SK-N-SH (cell line): ENCODE measurements around the gene PIGL. TPM values are rescaled to one million over a fixed set of nuclear protein-coding genes. Genes with fewer than 3 reads are reported as not detected.

Experiments
- CTCF ChIA-PET: fragments of 300-600, 350-600 bp; formaldehyde crosslinking; extraction: SDS; loops from one replicate; lab custom pipeline; 2021; lab: Yijun Ruan, JAX
- POLR2A ChIA-PET: fragments of 350-600 bp; sonication (Branson Sonifier 250); formaldehyde crosslinking; extraction: SDS; loops from one replicate; lab custom pipeline; 2020; ENCODE audit warnings: antibody characterized with exemption, inconsistent platforms; lab: Yijun Ruan, JAX
- DNase-seq: peaks from one replicate; pipeline ENCODE4 v3.0.0; 2012
- H2AFZ ChIP-seq: fragments of 200-600 bp; sonication (generic); 2 replicates; pipeline ENCODE4 v1.8.1; 2016; ENCODE audit warnings: antibody characterized with exemption, mild to moderate bottlenecking, low read depth
- H3F3A ChIP-seq: fragments of 200-600 bp; sonication (generic); replicated peaks from 2 replicates; pipeline ENCODE3; 2016; ENCODE audit warnings: antibody characterized with exemption, mild to moderate bottlenecking; ENCODE audit not compliant: insufficient read depth
- H3K27ac ChIP-seq, 2 experiments: fragments of 200-500 bp in 1 of 2; fragments of 200-600 bp in 1 of 2; sonication (Bioruptor generic) in 1 of 2; sonication (generic), shearing (Covaris generic) in 1 of 2; 2 replicates each; pipeline versions ENCODE4 v1.5.1 to v1.6.1; 2014 to 2016; ENCODE audit warnings: low read depth in 2 of 2, inconsistent platforms in 1 of 2, low read length in 1 of 2, mild to moderate bottlenecking in 1 of 2, mixed read lengths in 1 of 2
- H3K27me3 ChIP-seq: fragments of 200-600 bp; sonication (generic), shearing (Covaris generic); 2 replicates; pipeline ENCODE4 v1.6.1; 2016; ENCODE audit warnings: mixed run types; ENCODE audit not compliant: insufficient read depth
- H3K36me3 ChIP-seq, 2 experiments: fragments of 200-500 bp in 1 of 2; fragments of 200-600 bp in 1 of 2; sonication (Bioruptor generic) in 1 of 2; sonication (generic) in 1 of 2; replicated peaks in 1 of 2; 2 replicates each; pipeline versions ENCODE3 to v1.5.1; 2014 to 2016; ENCODE audit warnings: low read length in 1 of 2, mild to moderate bottlenecking in 1 of 2; ENCODE audit not compliant: insufficient read depth in 2 of 2, control insufficient read depth in 1 of 2
- H3K4me1 ChIP-seq, 2 experiments: fragments of 200-500 bp in 1 of 2; fragments of 200-600 bp in 1 of 2; sonication (Bioruptor generic) in 1 of 2; sonication (generic), shearing (Covaris generic) in 1 of 2; 2 replicates each; pipeline versions ENCODE4 v1.5.1 to v1.6.1; 2014 to 2016; ENCODE audit warnings: low read depth in 1 of 2, low read length in 1 of 2, mixed run types in 1 of 2; ENCODE audit not compliant: insufficient read depth in 2 of 2, control insufficient read depth in 1 of 2
- H3K4me2 ChIP-seq: fragments of 200-600 bp; sonication (generic), shearing (Covaris generic); 2 replicates; pipeline ENCODE4 v1.6.1; 2017; ENCODE audit warnings: mixed run types
- H3K4me3 ChIP-seq, 2 experiments: fragments of 200-500 bp in 1 of 2; fragments of 200-600 bp in 1 of 2; sonication (Bioruptor generic) in 1 of 2; sonication (generic), shearing (Covaris generic) in 1 of 2; 2 replicates each; pipeline versions ENCODE4 v1.5.1 to v1.8.1; 2014 to 2016; ENCODE audit warnings: low read depth in 2 of 2, inconsistent platforms in 1 of 2, low read length in 1 of 2, mild to moderate bottlenecking in 1 of 2, mixed read lengths in 1 of 2, moderate library complexity in 1 of 2
- H3K79me2 ChIP-seq: fragments of 200-600 bp; sonication (generic); 2 replicates; pipeline ENCODE4 v1.8.1; 2017; ENCODE audit warnings: mild to moderate bottlenecking; ENCODE audit not compliant: insufficient read depth
- H3K9ac ChIP-seq: fragments of 200-600 bp; sonication (generic); 2 replicates; pipeline ENCODE4 v1.6.1; 2017; ENCODE audit warnings: mixed run types
- H3K9me2 ChIP-seq: fragments of 200-600 bp; sonication (generic); 2 replicates; pipeline ENCODE4 v1.6.1; 2017; ENCODE audit warnings: mixed run types
- H3K9me3 ChIP-seq: fragments of 200-600 bp; sonication (generic); 2 replicates; pipeline ENCODE4 v1.6.1; 2017; ENCODE audit warnings: mixed run types, mild to moderate bottlenecking, moderate library complexity
- H4K20me1 ChIP-seq: fragments of 200-600 bp; sonication (generic); 2 replicates; pipeline ENCODE4 v1.6.1; 2017; ENCODE audit warnings: mild to moderate bottlenecking, mixed run types; ENCODE audit not compliant: insufficient read depth
- CHD2 ChIP-seq: fragments of 150-350 bp; IDR thresholded peaks from 2 replicates; pipeline ENCODE4 v1.6.1; 2018; ENCODE audit warnings: low read length; ENCODE audit not compliant: partially characterized antibody
- CTCF ChIP-seq: fragments of 200-600 bp; sonication (generic); IDR thresholded peaks from 2 replicates; pipeline ENCODE4 v1.6.1; 2017; ENCODE audit warnings: antibody characterized with exemption, mild to moderate bottlenecking, moderate library complexity
- ELF1 ChIP-seq: IDR thresholded peaks from 2 replicates; pipeline ENCODE4 v1.4.0; 2012
- EZH2phosphoT487 ChIP-seq: fragments of 200-600 bp; sonication (generic); IDR thresholded peaks from 2 replicates; pipeline ENCODE4 v1.6.1; 2017; ENCODE audit warnings: low read depth, mixed run types, mild to moderate bottlenecking, antibody characterized with exemption, moderate library complexity, borderline replicate concordance
- FOSL2 ChIP-seq: IDR thresholded peaks from 2 replicates; pipeline ENCODE4 v1.4.0; 2012; ENCODE audit warnings: low read depth, mild to moderate bottlenecking, moderate library complexity, borderline replicate concordance
- FOXJ3 ChIP-seq: sonication (generic); formaldehyde crosslinking; IDR thresholded peaks from 2 replicates; pipeline ENCODE4 v1.5.1; 2020; ENCODE audit warnings: mild to moderate bottlenecking, missing genetic modification reagents
- FOXM1 ChIP-seq: IDR thresholded peaks from 2 replicates; pipeline ENCODE4 v1.4.0; 2012; ENCODE audit warnings: low read depth, mild to moderate bottlenecking
- GABPA ChIP-seq: IDR thresholded peaks from 2 replicates; pipeline ENCODE4 v1.4.0; 2012; ENCODE audit warnings: low read depth, mild to moderate bottlenecking
- GATA2 ChIP-seq: sonication (generic); formaldehyde crosslinking; IDR thresholded peaks from 2 replicates; pipeline ENCODE4 v1.5.0; 2020; ENCODE audit warnings: mild to moderate bottlenecking, missing genetic modification reagents
- IRF3 ChIP-seq: fragments of 150-350 bp; IDR thresholded peaks from 2 replicates; pipeline ENCODE4 v1.6.1; 2016; ENCODE audit warnings: mild to moderate bottlenecking, low read depth, low read length
- MXI1 ChIP-seq: IDR thresholded peaks from 2 replicates; pipeline ENCODE4 v1.6.1; 2012; ENCODE audit warnings: mild to moderate bottlenecking, low read depth, low read length, improper control_type of control experiment
- NFIC ChIP-seq: IDR thresholded peaks from 2 replicates; pipeline ENCODE4 v1.4.0; 2012; ENCODE audit warnings: borderline replicate concordance
- NRF1 ChIP-seq: IDR thresholded peaks from 2 replicates; pipeline ENCODE4 v1.6.1; 2012; ENCODE audit warnings: low read depth, mild to moderate bottlenecking, low read length
- POLR2AphosphoS5 ChIP-seq: IDR thresholded peaks from 2 replicates; pipeline ENCODE4 v1.6.1; 2012; ENCODE audit warnings: low read depth, low read length
- RAD21 ChIP-seq: IDR thresholded peaks from 2 replicates; pipeline ENCODE4 v1.6.1; 2012; ENCODE audit warnings: mild to moderate bottlenecking, low read length
- RCOR1 ChIP-seq: fragments of 150-350 bp; IDR thresholded peaks from 2 replicates; pipeline ENCODE4 v1.6.1; 2017; ENCODE audit warnings: antibody characterized with exemption, low read length
- RFX5 ChIP-seq: IDR thresholded peaks from 2 replicates; pipeline ENCODE4 v1.6.1; 2012; ENCODE audit warnings: mild to moderate bottlenecking, improper control_type of control experiment, low read length
- RXRA ChIP-seq: IDR thresholded peaks from 2 replicates; pipeline ENCODE4 v1.4.0; 2012; ENCODE audit warnings: low read depth, mild to moderate bottlenecking, borderline replicate concordance
- SMC3 ChIP-seq: IDR thresholded peaks from 2 replicates; pipeline ENCODE4 v1.6.1; 2012; ENCODE audit warnings: low read depth, low read length, improper control_type of control experiment
- TCF12 ChIP-seq: IDR thresholded peaks from 2 replicates; pipeline ENCODE4 v1.4.0; 2012
- USF1 ChIP-seq: IDR thresholded peaks from 2 replicates; pipeline ENCODE4 v1.4.0; 2012; ENCODE audit warnings: low read depth, borderline replicate concordance
- YY1 ChIP-seq: IDR thresholded peaks from 2 replicates; pipeline ENCODE4 v1.4.0; 2012; ENCODE audit warnings: low read depth, mild to moderate bottlenecking
- WGBS: methylation state at CpG from one replicate; pipeline ENCODE4 v1.1.6; 2017; ENCODE audit warnings: low lambda C conversion rate; 5-methylcytosine and 5-hydroxymethylcytosine counted together
- polyA plus RNA-seq, 3 experiments: library from polyadenylated mRNA; depleted of rRNA; stranded (reverse); fragments of >200 nt; gene quantifications; 2 replicates each; pipeline ENCODE4 v1.2.3, GENCODE V29; 2012

PIGL gene
- polyA plus RNA-seq, 1 of the 3 experiments (the other 2 are of a cell fraction): 34.0 TPM

GRCh38 chr17:16329519-16330271, 112.7 kb downstream of the PIGL start:
- POLR2A ChIA-PET: no interaction called here
- Histone ChIP-seq H3K9ac (no peak overlapping the region), H2AFZ (no peak overlapping the region), H3K36me3 (peaks cover 4 to 11% of the 10 kb centered on the region in 2 experiments), H4K20me1 (no peaks in the 10 kb centered on the region), H3K4me3 (no peak overlapping the region), H3K9me2 (no peaks in the 10 kb centered on the region), H3K4me1 (peaks cover 0 to 9% of the 10 kb centered on the region in 2 experiments; a peak in 1 of 4 replicates), H3K27me3 (no peaks in the 10 kb centered on the region), H3K4me2 (peak overlapping the region; percentile 9; the same call in 1 of the 2 replicates), H3F3A (peaks cover 7% of the 10 kb centered on the region), H3K9me3 (no peaks in the 10 kb centered on the region), H3K79me2 (no peaks in the 10 kb centered on the region), H3K27ac (0 out of 4 replicates have a peak overlapping the region, but pooled peaks of 1 of the 2 experiments have one; percentile 5)
- TF ChIP-seq GABPA (no peak), CTCF (no peak), RAD21 (no peak), TCF12 (0 out of 2 replicates have a peak, but pooled peaks have one; percentile 5), RFX5 (no peak), FOXJ3 (CRISPR knock-in tag) (no peak), EZH2phosphoT487 (no peak), RCOR1 (no peak), USF1 (no peak), RXRA (no peak), GATA2 (CRISPR knock-in tag) (no peak), NFIC (peak; percentile 34; the same call in 1 of the 2 replicates), YY1 (no peak), FOSL2 (peak; percentile 58; the same call in 1 of the 2 replicates), CHD2 (no peak), NRF1 (no peak)
- DNase-seq: no peak
- 71% methylated on average over 9 of the region's 11 CpGs for WGBS
- CTCF ChIA-PET: interaction anchor here (1.2 kb wide), 1 partner anchor 13 kb away, joined by 3 read pairs; no protein-coding TSS in a partner anchor

- CTCF ChIA-PET: interaction anchor here (0.9 to 1.4 kb wide), 5 partner anchors 10 to 47 kb away, joined by 3 to 4 read pairs (median 3); no protein-coding TSS in a partner anchor
- 91% methylated on average over 3 of the region's 3 CpGs for WGBS
- H3K9me2 ChIP-seq: no peaks in the 10 kb centered on the region
- H4K20me1 ChIP-seq: no peaks in the 10 kb centered on the region
- no peak overlapping the region for H3K4me2 ChIP-seq
- DNase-seq: no peak
- H2AFZ ChIP-seq: no peak overlapping the region
- no peak overlapping the region for H3K9ac ChIP-seq
- no peak overlapping the region for H3K27ac ChIP-seq
- H3F3A ChIP-seq: peaks cover 14% of the 10 kb centered on the region
- H3K9me3 ChIP-seq: no peaks in the 10 kb centered on the region
- POLR2A ChIA-PET: no interaction called here
- H3K4me3 ChIP-seq: no peak overlapping the region
- no peaks in the 10 kb centered on the region for H3K79me2 ChIP-seq
- H3K4me1 ChIP-seq: no peaks in the 10 kb centered on the region
- H3K27me3 ChIP-seq: no peaks in the 10 kb centered on the region
- peaks cover 0 to 10% of the 10 kb centered on the region in 2 experiments for H3K36me3 ChIP-seq
- TF ChIP-seq MXI1: no peak
- TF ChIP-seq FOXM1: no peak
- no peak for TF ChIP-seq IRF3
- no peak for TF ChIP-seq EZH2phosphoT487
- no peak for TF ChIP-seq POLR2AphosphoS5
- TF ChIP-seq USF1: no peak
- TF ChIP-seq NRF1: no peak
- no peak for TF ChIP-seq RCOR1
- no peak for TF ChIP-seq SMC3
- TF ChIP-seq ELF1: no peak
- TF ChIP-seq RFX5: no peak
Observed at GRCh38 chr17:16338391-16338790, 121.4 kb downstream of the PIGL start.
